K562 (cell line): ENCODE measurements around the gene VPS11. TPM values are rescaled to one million over a fixed set of nuclear protein-coding genes. Genes with fewer than 3 reads are reported as not detected.

ENCODE experiments used
- ARHGAP35 ChIP-seq: fragments of 450-650 bp; IDR thresholded peaks from 2 replicates; pipeline ENCODE4 v1.6.1; 2018; ENCODE audit not compliant: partially characterized antibody
- ATF4 ChIP-seq: fragments of 450-650 bp; formaldehyde crosslinking; IDR thresholded peaks from 2 replicates; pipeline ENCODE4 v1.4.0; 2022; ENCODE audit warnings: mild to moderate bottlenecking, moderate library complexity
- CEBPG ChIP-seq, 3 experiments: fragments of 200-800 bp in 1 of 3; sonication (Bioruptor generic) in 1 of 3; sonication (generic) in 1 of 3; formaldehyde crosslinking in 1 of 3; IDR thresholded peaks in 2 of 3; conservative IDR thresholded peaks in 1 of 3; 2 replicates each; pipeline versions ENCODE4 v1.6.1 to v1.8.0; 2016 to 2022; ENCODE audit warnings: missing compliant biosample characterization in 2 of 3, missing genetic modification characterization in 2 of 3, mild to moderate bottlenecking in 1 of 3, missing genetic modification reagents in 1 of 3
- ELF2 ChIP-seq: fragments of 250-450 bp; sonication (Bioruptor Pico); IDR thresholded peaks from 2 replicates; pipeline ENCODE4 v1.5.0; 2021; ENCODE audit warnings: mild to moderate bottlenecking
- FOXA3 ChIP-seq, 2 experiments: fragments of 450-650 bp in 1 of 2; sonication (generic) in 1 of 2; formaldehyde crosslinking; IDR thresholded peaks in 1 of 2; conservative IDR thresholded peaks in 1 of 2; 2 replicates each; pipeline versions ENCODE4 v1.4.0 to v1.8.0; 2020 to 2022; ENCODE audit warnings: mild to moderate bottlenecking in 2 of 2, missing genetic modification reagents in 1 of 2
- FOXK2 ChIP-seq, 2 experiments: fragments of 450-650 bp; IDR thresholded peaks in 1 of 2; conservative IDR thresholded peaks in 1 of 2; 2 replicates each; pipeline ENCODE4 v1.6.1; 2016; ENCODE audit warnings: low read depth in 2 of 2, mild to moderate bottlenecking in 1 of 2
- HDAC6 ChIP-seq: IDR thresholded peaks from 2 replicates; pipeline ENCODE4 v1.6.1; 2012; ENCODE audit warnings: low read depth, mild to moderate bottlenecking, control low read depth, inconsistent platforms, low read length, moderate library complexity
- PHF21A ChIP-seq: fragments of 450-650 bp; IDR thresholded peaks from 2 replicates; pipeline ENCODE4 v1.6.1; 2017; ENCODE audit warnings: low read depth, borderline replicate concordance
- PHF8 ChIP-seq: fragments of 200-600 bp; sonication (generic); IDR thresholded peaks from 2 replicates; pipeline ENCODE4 v1.6.1; 2012; ENCODE audit warnings: mixed run types, mild to moderate bottlenecking, inconsistent platforms, low read length, moderate library complexity, borderline replicate concordance
- PML ChIP-seq: IDR thresholded peaks from 2 replicates; pipeline ENCODE4 v1.6.1; 2012; ENCODE audit warnings: low read length, inconsistent platforms
- RBFOX2 ChIP-seq: fragments of 200-400 bp; formaldehyde crosslinking; IDR thresholded peaks from 2 replicates; pipeline ENCODE4 v1.6.1; 2017; ENCODE audit warnings: low read depth, mild to moderate bottlenecking, low read length, moderate library complexity
- RHOXF2B ChIP-seq: fragments of 250-450 bp; sonication (Bioruptor Pico); conservative IDR thresholded peaks from 2 replicates; pipeline ENCODE4 v1.5.1; 2021
- RNF2 ChIP-seq: sonication (generic); IDR thresholded peaks from 2 replicates; pipeline ENCODE4 v1.6.1; 2016
- SMAD1 ChIP-seq: fragments of 150-350 bp; IDR thresholded peaks from 2 replicates; pipeline ENCODE4 v1.6.1; 2014; ENCODE audit warnings: low read length, low read depth; ENCODE audit not compliant: partially characterized antibody
- SMC3 ChIP-seq: conservative IDR thresholded peaks from 2 replicates; pipeline ENCODE4 v1.6.1; 2011; ENCODE audit warnings: low read depth, low read length, improper control_type of control experiment; ENCODE audit not compliant: insufficient read depth
- SNRNP70 ChIP-seq: fragments of 200-400 bp; formaldehyde crosslinking; optimal IDR thresholded peaks from 2 replicates; pipeline ENCODE3; 2017; ENCODE audit warnings: low read depth, low read length
- SP1 ChIP-seq: sonication (generic); formaldehyde crosslinking; IDR thresholded peaks from 2 replicates; pipeline ENCODE4 v1.8.1; 2022; ENCODE audit warnings: mild to moderate bottlenecking, missing genetic modification reagents
- TBL1XR1 ChIP-seq, 2 experiments: IDR thresholded peaks; 2 replicates each; pipeline ENCODE4 v1.6.1; 2012; ENCODE audit warnings: improper control_type of control experiment in 2 of 2, low read length in 2 of 2, mild to moderate bottlenecking in 1 of 2
- ZNF165 ChIP-seq: fragments of 250-450 bp; sonication (Bioruptor Pico); IDR thresholded peaks from 2 replicates; pipeline ENCODE4 v1.4.0; 2020; ENCODE audit warnings: borderline replicate concordance
- ZNF695 ChIP-seq: fragments of 450-650 bp; formaldehyde crosslinking; IDR thresholded peaks from 2 replicates; pipeline ENCODE4 v1.4.0; 2020; ENCODE audit warnings: mild to moderate bottlenecking, moderate library complexity
- ZSCAN29 ChIP-seq: fragments of 450-650 bp; IDR thresholded peaks from 2 replicates; pipeline ENCODE4 v1.6.1; 2017
- polyA plus RNA-seq, 8 experiments: library from polyadenylated mRNA; depleted of rRNA in 4 of 8; stranded (reverse) in 5 of 8; unstranded in 3 of 8; fragments of >200 nt; fragmentation: Nextera tagmentation in 2 of 8; fragmentation: Illumina TruSeq in 1 of 8; extraction: Ambion mirVana in 2 of 8; extraction: Trizol in 1 of 8; gene quantifications; 2 replicates each; pipeline versions ENCODE4 v1.2.1 to v1.2.3, GENCODE V29; 2011 to 2014; ENCODE audit warnings: inconsistent platforms in 1 of 8, missing spikeins in 1 of 8
- total RNA-seq, 7 experiments: library from RNA; depleted of rRNA in 6 of 7; stranded (reverse); fragments of >200 nt in 6 of 7; fragmentation: Illumina TruSeq in 2 of 7; extraction: Trizol in 2 of 7; gene quantifications; 2 replicates each; pipeline versions ENCODE4 v1.2.1 to v1.2.3, GENCODE V29; 2011 to 2021; ENCODE audit warnings: low replicate concordance in 1 of 7
- TF ChIP-seq, protein P1 (sequence below): sonication (generic); formaldehyde crosslinking; IDR thresholded peaks from 2 replicates; pipeline ENCODE4 v1.8.0; 2022; ENCODE audit warnings: missing genetic modification reagents, mild to moderate bottlenecking, borderline replicate concordance

The VPS11 gene
- total and polyA plus RNA-seq, 9 of the 15 experiments (the other 6 are each of a cell fraction or from before 2014, with no cell fraction given): 14.1 to 35.5 (median 27.5) TPM

- TF ChIP-seq, protein P1, sequence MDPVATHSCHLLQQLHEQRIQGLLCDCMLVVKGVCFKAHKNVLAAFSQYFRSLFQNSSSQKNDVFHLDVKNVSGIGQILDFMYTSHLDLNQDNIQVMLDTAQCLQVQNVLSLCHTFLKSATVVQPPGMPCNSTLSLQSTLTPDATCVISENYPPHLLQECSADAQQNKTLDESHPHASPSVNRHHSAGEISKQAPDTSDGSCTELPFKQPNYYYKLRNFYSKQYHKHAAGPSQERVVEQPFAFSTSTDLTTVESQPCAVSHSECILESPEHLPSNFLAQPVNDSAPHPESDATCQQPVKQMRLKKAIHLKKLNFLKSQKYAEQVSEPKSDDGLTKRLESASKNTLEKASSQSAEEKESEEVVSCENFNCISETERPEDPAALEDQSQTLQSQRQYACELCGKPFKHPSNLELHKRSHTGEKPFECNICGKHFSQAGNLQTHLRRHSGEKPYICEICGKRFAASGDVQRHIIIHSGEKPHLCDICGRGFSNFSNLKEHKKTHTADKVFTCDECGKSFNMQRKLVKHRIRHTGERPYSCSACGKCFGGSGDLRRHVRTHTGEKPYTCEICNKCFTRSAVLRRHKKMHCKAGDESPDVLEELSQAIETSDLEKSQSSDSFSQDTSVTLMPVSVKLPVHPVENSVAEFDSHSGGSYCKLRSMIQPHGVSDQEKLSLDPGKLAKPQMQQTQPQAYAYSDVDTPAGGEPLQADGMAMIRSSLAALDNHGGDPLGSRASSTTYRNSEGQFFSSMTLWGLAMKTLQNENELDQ (CRISPR knock-in tag): no peak
- TF ChIP-seq ATF4: peak; percentile 38; the same call in 1 of the 2 replicates
- no peak for TF ChIP-seq FOXA3 (CRISPR knock-in tag; conservative IDR thresholded peaks at IDR 0.05 in 1 of 2, IDR thresholded peaks at IDR 0.05 in 1 of 2)
- no peak for TF ChIP-seq ZNF695 (CRISPR knock-in tag)
- TF ChIP-seq PHF8: no peak
- no peak for TF ChIP-seq SMAD1
- peak; percentile 69 for TF ChIP-seq SNRNP70
- no peak for TF ChIP-seq RHOXF2B (CRISPR knock-in tag)
- peak; percentile 64 for TF ChIP-seq RBFOX2
- TF ChIP-seq SP1 (CRISPR knock-in tag): 0 out of 2 replicates have a peak, but pooled peaks have one; percentile 39
- TF ChIP-seq ZSCAN29: no peak
- no peak for TF ChIP-seq ARHGAP35
- TF ChIP-seq ZNF165: no peak
- TF ChIP-seq PHF21A: no peak
- no peak for TF ChIP-seq SMC3
- peak in 1 of 2 experiments; percentile 23; a peak in 1 of 4 replicates for TF ChIP-seq TBL1XR1 (IDR thresholded peaks at IDR 0.05; ENCODE audit: low read length in 2 of 2)
- TF ChIP-seq HDAC6: no peak
- TF ChIP-seq PML: no peak
- peak; percentile 28 to 54; a peak in 1 of 4 replicates for TF ChIP-seq FOXK2 (conservative IDR thresholded peaks at IDR 0.05 in 1 of 2, IDR thresholded peaks at IDR 0.05 in 1 of 2; ENCODE audit: low read depth in 2 of 2)
- TF ChIP-seq RNF2: no peak
- TF ChIP-seq ELF2 (CRISPR knock-in tag): no peak
- TF ChIP-seq CEBPG (CRISPR knock-in tag; IDR thresholded peaks at IDR 0.05): no peak
- no peak for TF ChIP-seq CEBPG (tag; conservative IDR thresholded peaks at IDR 0.05 in 1 of 2, IDR thresholded peaks at IDR 0.05 in 1 of 2)
These were observed 25.5 kb downstream of the VPS11 start (continued) for GRCh38 chr11:119092880-119093842.
